Measurements from ENCODE around the gene ANGEL1.

DNA sequence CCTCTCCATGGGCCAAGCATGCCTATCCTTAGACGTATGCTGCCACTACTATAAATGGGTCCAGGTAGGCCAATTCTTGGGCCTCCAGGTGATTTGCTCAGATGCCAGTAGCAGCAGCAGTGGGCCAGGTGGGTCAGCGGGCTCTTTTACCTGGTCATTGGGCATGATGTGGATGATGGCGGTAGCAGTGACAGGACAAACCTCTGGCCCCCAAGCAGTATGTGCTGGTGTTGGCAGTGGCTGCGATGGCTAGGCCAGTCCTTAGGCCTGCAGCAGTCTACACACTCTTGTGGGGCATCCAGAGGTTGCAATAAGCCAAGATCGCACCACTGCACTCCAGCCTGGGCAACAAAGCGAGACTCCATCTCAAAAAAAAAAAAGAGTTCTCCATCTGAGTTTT lies 70.5 kb downstream of the ANGEL1 start:
- TF ChIP-seq, protein P1, sequence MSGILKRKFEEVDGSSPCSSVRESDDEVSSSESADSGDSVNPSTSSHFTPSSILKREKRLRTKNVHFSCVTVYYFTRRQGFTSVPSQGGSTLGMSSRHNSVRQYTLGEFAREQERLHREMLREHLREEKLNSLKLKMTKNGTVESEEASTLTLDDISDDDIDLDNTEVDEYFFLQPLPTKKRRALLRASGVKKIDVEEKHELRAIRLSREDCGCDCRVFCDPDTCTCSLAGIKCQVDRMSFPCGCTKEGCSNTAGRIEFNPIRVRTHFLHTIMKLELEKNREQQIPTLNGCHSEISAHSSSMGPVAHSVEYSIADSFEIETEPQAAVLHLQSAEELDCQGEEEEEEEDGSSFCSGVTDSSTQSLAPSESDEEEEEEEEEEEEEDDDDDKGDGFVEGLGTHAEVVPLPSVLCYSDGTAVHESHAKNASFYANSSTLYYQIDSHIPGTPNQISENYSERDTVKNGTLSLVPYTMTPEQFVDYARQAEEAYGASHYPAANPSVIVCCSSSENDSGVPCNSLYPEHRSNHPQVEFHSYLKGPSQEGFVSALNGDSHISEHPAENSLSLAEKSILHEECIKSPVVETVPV (CRISPR knock-in tag; IDR thresholded peaks at IDR 0.05) = no peak
- no peak for TF ChIP-seq ZC3H10 (CRISPR knock-in tag; IDR thresholded peaks at IDR 0.05)
- no peak for TF ChIP-seq ZNF70 (CRISPR knock-in tag; IDR thresholded peaks at IDR 0.05)
- no peak for TF ChIP-seq PPARA (CRISPR knock-in tag; IDR thresholded peaks at IDR 0.05; ENCODE audit: borderline replicate concordance)
- TF ChIP-seq, protein P2, sequence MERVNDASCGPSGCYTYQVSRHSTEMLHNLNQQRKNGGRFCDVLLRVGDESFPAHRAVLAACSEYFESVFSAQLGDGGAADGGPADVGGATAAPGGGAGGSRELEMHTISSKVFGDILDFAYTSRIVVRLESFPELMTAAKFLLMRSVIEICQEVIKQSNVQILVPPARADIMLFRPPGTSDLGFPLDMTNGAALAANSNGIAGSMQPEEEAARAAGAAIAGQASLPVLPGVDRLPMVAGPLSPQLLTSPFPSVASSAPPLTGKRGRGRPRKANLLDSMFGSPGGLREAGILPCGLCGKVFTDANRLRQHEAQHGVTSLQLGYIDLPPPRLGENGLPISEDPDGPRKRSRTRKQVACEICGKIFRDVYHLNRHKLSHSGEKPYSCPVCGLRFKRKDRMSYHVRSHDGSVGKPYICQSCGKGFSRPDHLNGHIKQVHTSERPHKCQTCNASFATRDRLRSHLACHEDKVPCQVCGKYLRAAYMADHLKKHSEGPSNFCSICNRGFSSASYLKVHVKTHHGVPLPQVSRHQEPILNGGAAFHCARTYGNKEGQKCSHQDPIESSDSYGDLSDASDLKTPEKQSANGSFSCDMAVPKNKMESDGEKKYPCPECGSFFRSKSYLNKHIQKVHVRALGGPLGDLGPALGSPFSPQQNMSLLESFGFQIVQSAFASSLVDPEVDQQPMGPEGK (CRISPR knock-in tag; IDR thresholded peaks at IDR 0.05; ENCODE audit: borderline replicate concordance) = no peak
- TF ChIP-seq ZNF565 (CRISPR knock-in tag; conservative IDR thresholded peaks at IDR 0.05; ENCODE audit: low read depth) = no peak
- TF ChIP-seq ZNF8 (CRISPR knock-in tag; IDR thresholded peaks at IDR 0.05) = no peak
- no peak for TF ChIP-seq RARB (CRISPR knock-in tag; IDR thresholded peaks at IDR 0.05)
- TF ChIP-seq GLIS3 (CRISPR knock-in tag; IDR thresholded peaks at IDR 0.05) = no peak
- TF ChIP-seq ZFP3 (CRISPR knock-in tag; IDR thresholded peaks at IDR 0.05) = no peak
- TF ChIP-seq ISL1 (CRISPR knock-in tag; IDR thresholded peaks at IDR 0.05) = no peak
- no peak for TF ChIP-seq TOX (CRISPR knock-in tag; IDR thresholded peaks at IDR 0.05; ENCODE audit: borderline replicate concordance)
- TF ChIP-seq, protein P3, sequence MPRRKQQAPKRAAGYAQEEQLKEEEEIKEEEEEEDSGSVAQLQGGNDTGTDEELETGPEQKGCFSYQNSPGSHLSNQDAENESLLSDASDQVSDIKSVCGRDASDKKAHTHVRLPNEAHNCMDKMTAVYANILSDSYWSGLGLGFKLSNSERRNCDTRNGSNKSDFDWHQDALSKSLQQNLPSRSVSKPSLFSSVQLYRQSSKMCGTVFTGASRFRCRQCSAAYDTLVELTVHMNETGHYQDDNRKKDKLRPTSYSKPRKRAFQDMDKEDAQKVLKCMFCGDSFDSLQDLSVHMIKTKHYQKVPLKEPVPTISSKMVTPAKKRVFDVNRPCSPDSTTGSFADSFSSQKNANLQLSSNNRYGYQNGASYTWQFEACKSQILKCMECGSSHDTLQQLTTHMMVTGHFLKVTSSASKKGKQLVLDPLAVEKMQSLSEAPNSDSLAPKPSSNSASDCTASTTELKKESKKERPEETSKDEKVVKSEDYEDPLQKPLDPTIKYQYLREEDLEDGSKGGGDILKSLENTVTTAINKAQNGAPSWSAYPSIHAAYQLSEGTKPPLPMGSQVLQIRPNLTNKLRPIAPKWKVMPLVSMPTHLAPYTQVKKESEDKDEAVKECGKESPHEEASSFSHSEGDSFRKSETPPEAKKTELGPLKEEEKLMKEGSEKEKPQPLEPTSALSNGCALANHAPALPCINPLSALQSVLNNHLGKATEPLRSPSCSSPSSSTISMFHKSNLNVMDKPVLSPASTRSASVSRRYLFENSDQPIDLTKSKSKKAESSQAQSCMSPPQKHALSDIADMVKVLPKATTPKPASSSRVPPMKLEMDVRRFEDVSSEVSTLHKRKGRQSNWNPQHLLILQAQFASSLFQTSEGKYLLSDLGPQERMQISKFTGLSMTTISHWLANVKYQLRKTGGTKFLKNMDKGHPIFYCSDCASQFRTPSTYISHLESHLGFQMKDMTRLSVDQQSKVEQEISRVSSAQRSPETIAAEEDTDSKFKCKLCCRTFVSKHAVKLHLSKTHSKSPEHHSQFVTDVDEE (CRISPR knock-in tag; IDR thresholded peaks at IDR 0.05) = no peak
- TF ChIP-seq CSDC2 (CRISPR knock-in tag; IDR thresholded peaks at IDR 0.05) = no peak

All from SK-N-SH treated with all-trans-retinoic acid at 6 μM for 48 hours (cell line).